Tibial nerve (tissue), 4 donors: ENCODE results near the gene KRT80. TPM values are rescaled to one million over a fixed set of nuclear protein-coding genes. Genes with fewer than 3 reads are reported as not detected.

ENCODE experiments used
- DNase-seq, 2 donors: peaks; one replicate each; pipeline ENCODE4 v3.0.0-alpha.2; 2019; ENCODE audit warnings: low spot score in 2 of 2
- H3K27ac ChIP-seq, 4 donors: fragments of 200-600 bp; sonication (generic) in 3 of 4; one replicate each; pipeline ENCODE4 v1.5.1; 2017 to 2019; ENCODE audit warnings: mild to moderate bottlenecking in 1 of 4
- H3K27me3 ChIP-seq, 2 donors: fragments of 200-600 bp; sonication (generic) in 1 of 2; one replicate each; pipeline versions ENCODE4 v1.5.1 to v1.6.0; 2017 to 2019
- H3K36me3 ChIP-seq, 3 donors: fragments of 200-600 bp; sonication (generic); one replicate each; pipeline ENCODE4 v1.5.1; 2018 to 2019
- H3K4me1 ChIP-seq, 4 donors: fragments of 200-600 bp; sonication (generic) in 3 of 4; one replicate each; pipeline ENCODE4 v1.5.1; 2017 to 2019
- H3K4me3 ChIP-seq, 4 donors: fragments of 200-600 bp; sonication (generic) in 3 of 4; one replicate each; pipeline ENCODE4 v1.5.1; 2017 to 2019; ENCODE audit warnings: mild to moderate bottlenecking in 1 of 4, moderate library complexity in 1 of 4
- H3K9me3 ChIP-seq, 4 donors: fragments of 200-600 bp; sonication (generic) in 3 of 4; one replicate each; pipeline ENCODE4 v1.5.1; 2017 to 2019
- EP300 ChIP-seq, 2 donors: sonication (generic); formaldehyde crosslinking; IDR thresholded peaks; one replicate each; pipeline ENCODE4 v1.6.1; 2017; ENCODE audit warnings: antibody characterized with exemption in 2 of 2, mild to moderate bottlenecking in 1 of 2
- POLR2A ChIP-seq, 2 donors: fragments of 450-650 bp; IDR thresholded peaks; one replicate each; pipeline ENCODE4 v1.6.1; 2017; ENCODE audit warnings: antibody characterized with exemption in 2 of 2, mild to moderate bottlenecking in 2 of 2, moderate library complexity in 2 of 2
- WGBS, 2 donors: methylation state at CpG; one replicate each; pipeline ENCODE4 v1.1.5; 2018; 5-methylcytosine and 5-hydroxymethylcytosine counted together
- total RNA-seq, 4 donors: library from RNA; depleted of rRNA; stranded (reverse); fragments of >200 nt; gene quantifications; one replicate each; pipeline ENCODE4 v1.1.0, GENCODE V29; 2016
- TF ChIP-seq, protein P1 (sequence below), 5 experiments: fragments of 200-600 bp in 3 of 5; fragments of 450-650 bp in 2 of 5; sonication (generic) in 3 of 5; IDR thresholded peaks; one replicate each; pipeline ENCODE4 v1.5.1; 2016 to 2019; ENCODE audit warnings: antibody characterized with exemption in 5 of 5, mild to moderate bottlenecking in 3 of 5, moderate library complexity in 2 of 5

The KRT80 gene
- total RNA-seq, 4 donors from 2014 or later, result not detected

DNA sequence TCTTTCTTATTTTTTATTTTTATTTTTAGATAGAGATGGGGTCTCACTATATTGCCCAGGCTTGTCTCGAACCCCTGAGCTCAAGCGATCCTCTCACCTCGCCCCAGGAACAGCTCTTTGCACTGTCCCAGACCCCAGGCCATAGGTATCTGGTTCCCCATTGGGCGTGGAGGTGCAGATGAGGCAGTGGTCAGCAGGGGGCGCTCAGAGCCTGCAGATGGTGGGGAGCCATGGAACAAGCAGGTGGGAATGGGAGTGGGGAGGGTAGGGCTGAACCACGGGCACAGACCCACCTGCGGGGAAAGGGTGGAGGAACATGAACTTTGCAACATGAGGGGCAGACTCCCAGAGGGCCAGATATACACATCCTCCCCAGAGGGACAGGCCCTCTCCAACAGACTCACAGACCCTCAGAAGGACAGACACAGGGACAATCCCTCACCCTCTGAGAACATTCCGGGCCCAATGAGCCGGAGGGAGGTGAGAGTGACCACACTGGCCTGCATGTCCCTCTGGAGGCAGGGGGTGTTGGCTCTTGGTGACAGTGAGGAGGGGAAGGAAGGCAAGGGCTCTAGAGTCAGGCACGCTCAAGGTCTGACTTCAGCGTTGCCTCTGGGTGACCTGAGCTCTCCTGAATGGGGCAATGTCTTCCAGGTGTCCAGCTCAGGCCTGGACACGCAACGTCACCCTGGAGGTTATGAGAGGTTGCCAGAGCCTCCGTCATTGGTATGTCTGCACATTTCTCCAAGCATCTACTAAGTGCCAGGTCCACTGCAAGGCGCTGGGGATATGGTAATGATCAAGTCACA is 34.9 kb downstream of the KRT80 start:
- Histone ChIP-seq H3K27ac (no peak overlapping the region), H3K36me3 (no peaks in the 10 kb centered on the region), H3K9me3 (no peaks in the 10 kb centered on the region), H3K4me1 (peaks cover 0 to 12% (median 6%) of the 10 kb centered on the region in 4 donors), H3K4me3 (no peak overlapping the region), H3K27me3 (peaks cover 0 to 2% of the 10 kb centered on the region in 2 donors)
- DNase-seq, result peak; percentile 67 to 84
- TF ChIP-seq, protein P1, sequence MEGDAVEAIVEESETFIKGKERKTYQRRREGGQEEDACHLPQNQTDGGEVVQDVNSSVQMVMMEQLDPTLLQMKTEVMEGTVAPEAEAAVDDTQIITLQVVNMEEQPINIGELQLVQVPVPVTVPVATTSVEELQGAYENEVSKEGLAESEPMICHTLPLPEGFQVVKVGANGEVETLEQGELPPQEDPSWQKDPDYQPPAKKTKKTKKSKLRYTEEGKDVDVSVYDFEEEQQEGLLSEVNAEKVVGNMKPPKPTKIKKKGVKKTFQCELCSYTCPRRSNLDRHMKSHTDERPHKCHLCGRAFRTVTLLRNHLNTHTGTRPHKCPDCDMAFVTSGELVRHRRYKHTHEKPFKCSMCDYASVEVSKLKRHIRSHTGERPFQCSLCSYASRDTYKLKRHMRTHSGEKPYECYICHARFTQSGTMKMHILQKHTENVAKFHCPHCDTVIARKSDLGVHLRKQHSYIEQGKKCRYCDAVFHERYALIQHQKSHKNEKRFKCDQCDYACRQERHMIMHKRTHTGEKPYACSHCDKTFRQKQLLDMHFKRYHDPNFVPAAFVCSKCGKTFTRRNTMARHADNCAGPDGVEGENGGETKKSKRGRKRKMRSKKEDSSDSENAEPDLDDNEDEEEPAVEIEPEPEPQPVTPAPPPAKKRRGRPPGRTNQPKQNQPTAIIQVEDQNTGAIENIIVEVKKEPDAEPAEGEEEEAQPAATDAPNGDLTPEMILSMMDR (IDR thresholded peaks at IDR 0.05), result peak; percentile 84 to 95 (median 92)
- no peak for TF ChIP-seq POLR2A (IDR thresholded peaks at IDR 0.05)
- 42 to 51% methylated on average over 13 to 15 of the region's 15 CpGs for WGBS, 2 donors

DNA sequence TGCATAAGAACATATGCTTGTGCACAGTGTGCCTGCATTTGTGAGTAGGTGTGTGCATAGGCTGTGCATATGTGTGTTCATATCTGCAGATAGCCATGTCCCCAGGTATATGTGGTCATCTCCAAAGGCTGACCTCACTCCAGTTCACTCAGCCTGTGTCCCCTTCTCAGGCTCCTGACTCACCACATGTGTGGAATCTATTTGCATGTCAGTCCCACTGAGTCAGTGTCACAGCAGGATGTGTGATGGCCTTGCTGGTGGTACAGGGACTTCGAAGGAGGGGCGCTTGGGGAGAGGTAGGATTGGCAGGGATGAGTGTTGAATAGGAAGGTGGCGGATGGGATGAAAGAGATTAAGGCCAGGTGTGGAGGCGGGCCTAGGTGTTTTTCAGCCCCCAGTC is 35.5 kb downstream of the KRT80 start:
- 74 to 76% methylated on average over 4 of the region's 4 CpGs for WGBS, 2 donors
- no peaks in the 10 kb centered on the region for H3K9me3 ChIP-seq
- H3K27me3 ChIP-seq, result peaks cover 0 to 2% of the 10 kb centered on the region in 2 donors
- peaks cover 0 to 16% (median 7%) of the 10 kb centered on the region in 4 donors for H3K4me1 ChIP-seq
- no peak overlapping the region for H3K27ac ChIP-seq
- DNase-seq, result no peak
- TF ChIP-seq, protein P1 (IDR thresholded peaks at IDR 0.05), result no peak
- no peak overlapping the region for H3K4me3 ChIP-seq
- no peaks in the 10 kb centered on the region for H3K36me3 ChIP-seq

DNA sequence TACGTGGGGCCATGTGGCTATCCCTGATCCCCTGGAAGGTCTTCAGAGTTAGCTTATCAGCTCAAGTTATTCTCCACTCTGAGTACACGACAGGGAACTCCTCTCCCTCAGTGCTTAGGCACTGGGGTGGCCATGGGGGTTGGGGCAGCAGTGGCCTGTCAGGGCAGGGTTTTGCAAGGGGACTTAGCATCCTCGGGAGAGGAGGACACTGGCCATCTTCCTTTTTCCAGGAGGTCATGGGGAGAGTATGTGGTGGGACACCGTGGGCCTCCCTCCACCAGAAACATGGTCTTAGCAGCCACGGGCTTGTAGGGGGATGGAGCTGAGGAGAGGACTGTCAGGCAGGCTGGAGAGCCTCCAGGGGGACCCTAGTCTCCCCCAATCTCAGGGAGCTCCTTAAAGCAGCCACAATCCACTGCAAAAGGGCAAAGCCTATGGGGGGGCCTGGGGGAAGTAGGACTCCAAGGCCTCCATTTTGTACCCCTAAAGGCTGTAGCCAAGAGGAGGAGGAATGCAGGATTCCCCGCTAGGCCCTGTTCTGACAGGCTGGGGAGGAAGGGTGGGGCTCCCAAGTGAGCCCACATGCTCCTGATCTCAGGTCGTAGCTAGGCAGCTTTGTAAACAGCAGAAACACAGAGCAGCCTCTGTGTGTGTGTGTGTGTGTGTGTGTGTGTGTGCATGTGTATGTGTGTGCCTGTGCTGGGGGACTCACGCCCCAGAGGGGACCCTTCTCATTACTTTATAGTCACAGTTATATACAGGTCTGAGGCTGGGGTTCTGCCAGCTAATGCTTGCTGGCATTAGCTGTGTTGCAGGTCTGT is 36.6 kb downstream of the KRT80 start:
- TF ChIP-seq, protein P1 (IDR thresholded peaks at IDR 0.05), result no peak
- TF ChIP-seq POLR2A (IDR thresholded peaks at IDR 0.05) (no peak), EP300 (IDR thresholded peaks at IDR 0.05) (no peak)
- H3K4me1 ChIP-seq, result peaks cover 0 to 16% (median 7%) of the 10 kb centered on the region in 4 donors
- H3K9me3 ChIP-seq, result no peaks in the 10 kb centered on the region
- H3K36me3 ChIP-seq, result no peaks in the 10 kb centered on the region
- WGBS, 2 donors, result 60 to 67% methylated on average over 7 to 8 of the region's 8 CpGs
- no peak overlapping the region for H3K27ac ChIP-seq
- no peak overlapping the region for H3K4me3 ChIP-seq
- H3K27me3 ChIP-seq, result peaks cover 0 to 2% of the 10 kb centered on the region in 2 donors
- no peak for DNase-seq

DNA sequence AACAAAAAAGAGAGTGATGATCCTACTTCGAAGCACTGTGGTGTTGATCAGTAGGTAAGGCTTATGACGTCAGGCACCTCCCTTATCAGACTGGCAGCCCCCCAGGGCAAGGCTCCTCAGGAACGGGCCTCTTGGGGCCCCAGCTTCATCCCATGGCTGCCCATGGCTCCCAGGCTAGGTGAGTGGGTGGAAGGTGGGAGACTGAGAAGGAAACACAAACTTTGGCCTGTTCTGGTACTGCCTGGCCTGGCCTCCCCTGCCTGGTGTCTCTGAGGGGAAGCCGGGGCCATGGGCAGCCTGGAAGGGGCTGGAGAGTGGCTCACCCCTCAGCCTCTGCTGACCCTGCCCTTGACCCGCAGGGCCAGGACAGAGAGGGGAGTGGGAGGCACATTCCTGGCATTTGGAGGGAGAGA is 38.9 kb downstream of the KRT80 start:
- H3K27me3 ChIP-seq, result peaks cover 0 to 2% of the 10 kb centered on the region in 2 donors
- H3K4me3 ChIP-seq, result no peak overlapping the region
- TF ChIP-seq POLR2A (IDR thresholded peaks at IDR 0.05) (no peak), EP300 (IDR thresholded peaks at IDR 0.05) (no peak)
- TF ChIP-seq, protein P1 (IDR thresholded peaks at IDR 0.05), result no peak
- peaks cover 0 to 39% (median 28%) of the 10 kb centered on the region in 4 donors for H3K4me1 ChIP-seq
- DNase-seq, result no peak
- H3K27ac ChIP-seq, result no peak overlapping the region
- H3K9me3 ChIP-seq, result no peaks in the 10 kb centered on the region
- WGBS, 2 donors, result 74 to 81% methylated on average over 4 to 5 of the region's 5 CpGs
- no peaks in the 10 kb centered on the region for H3K36me3 ChIP-seq
